CD4-positive, alpha-beta T cell treated with Interferon gamma for 1 hour (primary cell): ENCODE results near the gene WDR47.
"Not testable (repeated sequence)": the region's sequence is repeated elsewhere in the genome, so short reads cannot be mapped to it uniquely, and the experiment has no call there.

Experiments
- DNase-seq: peaks from one replicate; pipeline ENCODE4 v3.0.0-alpha.2; 2020

WDR47 gene

DNA sequence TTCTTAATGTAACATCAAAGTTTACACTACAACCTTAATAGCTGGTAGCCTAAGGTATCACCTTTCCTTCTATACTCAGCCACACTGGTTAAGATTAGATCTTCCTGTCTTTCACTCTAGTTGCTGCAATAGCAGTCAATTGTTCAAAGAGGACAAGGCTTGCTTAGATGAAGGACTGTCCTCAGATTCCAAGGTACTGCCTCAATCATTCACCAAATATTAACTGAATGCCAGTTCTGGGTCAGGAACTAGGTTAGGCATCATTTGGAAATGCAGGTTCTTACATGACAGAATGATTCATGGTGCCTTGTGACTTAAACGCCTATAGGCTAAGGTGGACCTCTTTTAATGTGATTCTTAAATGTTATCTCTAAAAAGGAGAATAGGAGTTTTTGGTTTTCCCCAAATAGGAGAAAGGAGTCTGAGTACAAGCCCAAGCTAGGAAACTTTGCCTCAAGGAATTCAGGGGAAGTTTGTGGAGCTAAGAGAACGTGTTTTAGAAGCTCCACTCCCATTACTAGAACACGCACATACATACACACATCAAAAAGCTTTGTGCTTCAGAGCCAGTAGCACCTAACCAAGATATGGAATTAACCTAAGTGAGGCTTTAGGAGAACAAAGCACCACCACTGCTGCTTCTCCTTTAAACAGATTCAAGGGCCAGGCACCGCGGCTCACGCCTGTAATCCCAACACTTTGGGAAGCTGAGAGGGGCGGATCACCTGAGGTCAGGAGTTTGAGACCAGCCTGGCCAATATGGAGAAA is 8.5 kb upstream of the WDR47 start:
- no peak for DNase-seq

- DNase-seq: no peak
Observed at GRCh38 chr1:109048335-109048734, 6.4 kb upstream of the WDR47 start.

- no peak for DNase-seq
Observed at GRCh38 chr1:109047339-109047738, 5.4 kb upstream of the WDR47 start.

DNA sequence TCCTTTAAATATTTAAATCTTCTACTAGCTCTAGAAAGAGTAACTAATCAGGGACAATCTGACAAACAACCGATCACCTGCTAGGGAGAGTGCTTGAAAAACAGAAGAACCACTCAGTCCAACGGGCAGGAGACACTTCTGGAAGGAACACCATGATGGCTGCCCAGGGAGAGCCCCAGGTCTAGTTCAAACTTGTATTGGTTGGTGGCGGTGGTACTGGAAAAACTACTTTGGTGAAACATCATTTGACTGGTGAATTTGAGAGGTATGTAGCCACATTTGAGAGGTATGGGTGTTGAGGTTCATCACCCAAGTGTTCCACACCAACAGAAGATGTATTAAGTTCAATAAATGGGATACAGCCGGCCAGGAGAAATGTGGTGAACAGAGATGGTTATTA is 4.8 kb upstream of the WDR47 start:
- DNase-seq: no peak

DNA sequence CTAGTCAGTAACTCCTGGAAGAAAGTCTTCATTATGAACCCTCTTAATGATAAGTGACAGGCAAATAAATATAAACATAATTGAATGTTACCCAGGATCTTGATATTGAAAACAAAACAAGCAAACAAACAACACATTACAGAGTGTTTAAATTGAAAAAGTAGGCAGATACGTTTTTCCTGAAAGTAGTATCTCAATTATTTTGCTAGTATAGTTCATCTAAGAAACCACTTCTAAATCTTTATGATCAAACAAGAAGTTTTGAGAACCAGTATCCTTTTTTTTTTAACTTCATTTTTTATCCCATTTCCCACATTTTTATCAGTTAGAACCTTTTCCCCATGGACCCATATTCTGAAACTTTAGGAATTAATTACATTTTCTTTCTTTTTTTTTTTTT is 3.7 kb upstream of the WDR47 start:
- no peak for DNase-seq

GRCh38 chr1:109040989-109041620 is 797 bp downstream of the WDR47 start:
- peak; percentile 4 for DNase-seq

GRCh38 chr1:109040627-109040988 is 1.3 kb downstream of the WDR47 start:
- no peak for DNase-seq

- no peak for DNase-seq
Observed at GRCh38 chr1:109034382-109034781, 7.5 kb downstream of the WDR47 start.

DNA sequence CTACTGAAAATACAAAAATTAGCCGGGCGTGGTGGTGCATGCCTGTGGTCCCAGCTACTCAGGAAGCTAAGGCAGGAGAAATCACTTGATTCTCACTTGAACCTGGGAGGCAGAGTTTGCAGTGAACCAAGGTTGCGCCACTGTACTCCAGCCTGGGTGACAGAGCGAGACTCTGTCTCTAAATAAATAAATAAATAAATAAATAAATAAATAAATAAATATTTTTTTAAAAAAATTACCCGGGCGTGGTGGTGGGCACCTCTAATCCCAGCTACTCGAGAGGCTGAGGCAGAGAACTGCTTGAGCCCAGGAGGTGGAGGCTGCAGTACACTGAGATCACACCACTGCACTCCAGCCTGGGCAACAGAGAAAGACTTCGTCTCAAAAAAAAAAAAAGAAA is 12.4 kb downstream of the WDR47 start:
- DNase-seq: not testable (repeated sequence)

DNA sequence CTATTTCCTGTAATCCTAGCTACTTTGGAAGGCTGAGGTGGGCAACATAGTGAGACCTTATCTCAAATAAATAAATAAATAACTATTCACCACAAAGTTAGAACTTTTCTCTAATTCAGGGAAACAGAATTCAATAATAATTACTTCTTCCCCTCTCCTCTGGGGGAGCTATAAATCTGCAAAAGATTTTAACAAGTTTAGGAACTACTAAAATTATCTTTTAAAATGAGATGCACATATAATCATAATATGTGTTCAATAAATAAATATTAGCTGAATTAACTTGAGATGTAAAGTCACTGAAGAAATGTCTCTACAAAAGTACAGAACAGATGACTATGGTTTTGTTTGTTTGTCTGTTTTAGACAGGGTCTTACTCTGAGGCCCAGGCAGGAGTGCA is 14.1 kb downstream of the WDR47 start:
- DNase-seq: no peak

DNA sequence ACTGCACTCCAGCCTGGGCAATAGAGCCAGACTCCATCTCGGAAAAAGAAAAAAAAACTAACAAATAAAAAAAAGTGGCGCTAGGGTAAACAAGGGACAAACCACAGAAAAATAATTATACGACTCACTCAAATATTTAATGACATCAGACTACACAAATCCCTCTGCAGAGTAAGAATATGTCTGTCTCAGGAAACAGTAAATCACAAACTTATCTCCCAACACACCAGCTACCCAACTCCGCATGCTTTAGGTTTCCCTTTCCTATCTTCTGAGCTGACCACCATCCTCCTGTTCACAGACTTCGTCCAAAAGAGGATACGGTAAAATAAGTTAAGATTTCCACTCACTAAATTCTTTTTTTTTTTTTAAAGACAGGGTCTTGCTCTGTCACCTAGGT is 16.2 kb downstream of the WDR47 start:
- no peak for DNase-seq

DNA sequence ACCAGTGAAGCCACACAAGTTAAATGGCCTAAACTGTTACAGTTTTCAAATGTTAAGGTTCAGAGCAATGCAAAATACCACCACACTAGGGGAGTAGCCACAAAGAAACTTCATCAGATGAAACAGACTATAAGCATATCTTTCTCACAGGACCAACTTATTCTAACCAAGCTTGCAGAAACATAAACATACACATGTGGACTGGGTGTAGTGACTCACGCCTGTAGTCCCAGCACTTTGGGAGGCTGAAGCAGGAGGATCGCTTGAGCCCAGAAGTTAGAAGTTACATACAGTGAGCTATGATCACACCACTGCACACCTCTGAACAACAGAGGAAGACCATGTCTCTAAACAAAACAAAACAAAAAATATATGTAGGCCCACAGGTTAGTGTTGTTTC is 17.3 kb downstream of the WDR47 start:
- DNase-seq: no peak

- no peak for DNase-seq
Observed at GRCh38 chr1:109020693-109021257, 21.1 kb downstream of the WDR47 start.

DNA sequence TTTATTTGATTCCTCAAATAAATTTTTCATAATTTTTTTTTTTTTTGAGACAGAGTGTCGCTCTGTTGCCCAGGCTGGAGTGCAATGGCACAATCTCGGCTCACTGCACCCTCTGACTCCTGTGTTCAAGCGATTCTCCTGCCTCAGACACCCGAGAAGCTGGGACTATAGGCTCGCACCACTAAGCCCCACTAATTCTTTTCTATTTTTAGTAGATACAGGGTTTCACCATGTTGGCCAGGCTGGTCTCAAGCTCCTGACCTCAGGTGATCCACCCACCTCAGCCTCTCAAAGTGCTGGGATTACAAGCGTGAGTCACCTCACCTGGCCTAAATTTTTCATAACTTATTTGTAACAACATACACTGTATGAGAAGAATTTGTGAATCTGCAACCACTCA is 24.2 kb downstream of the WDR47 start:
- DNase-seq: not testable (repeated sequence)

GRCh38 chr1:109017134-109017533 is 24.8 kb downstream of the WDR47 start:
- no peak for DNase-seq

GRCh38 chr1:109011335-109011734 is 30.6 kb downstream of the WDR47 start:
- DNase-seq: no peak

DNA sequence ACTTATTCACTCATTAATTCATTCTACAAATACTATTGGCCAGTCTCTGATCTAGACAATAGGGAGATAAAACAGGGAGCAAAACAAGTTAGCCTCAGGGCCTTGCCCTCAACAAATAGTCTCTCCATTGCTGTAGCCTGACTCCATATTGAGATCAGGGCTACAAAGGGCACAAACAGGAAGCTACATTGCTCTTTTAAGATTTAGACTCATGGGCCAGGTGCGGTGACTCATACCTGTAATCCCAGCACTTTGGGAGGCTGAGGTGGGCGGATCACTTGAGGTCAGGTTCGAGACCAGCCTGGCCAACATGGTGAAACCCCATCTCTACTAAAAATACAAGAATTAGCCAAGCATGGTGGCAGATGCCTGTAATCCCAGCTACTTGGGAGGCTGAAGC is 45.3 kb downstream of the WDR47 start:
- DNase-seq: not testable (repeated sequence)

- no peak for DNase-seq
Observed at GRCh38 chr1:108983114-108983513, 58.8 kb downstream of the WDR47 start.

DNA sequence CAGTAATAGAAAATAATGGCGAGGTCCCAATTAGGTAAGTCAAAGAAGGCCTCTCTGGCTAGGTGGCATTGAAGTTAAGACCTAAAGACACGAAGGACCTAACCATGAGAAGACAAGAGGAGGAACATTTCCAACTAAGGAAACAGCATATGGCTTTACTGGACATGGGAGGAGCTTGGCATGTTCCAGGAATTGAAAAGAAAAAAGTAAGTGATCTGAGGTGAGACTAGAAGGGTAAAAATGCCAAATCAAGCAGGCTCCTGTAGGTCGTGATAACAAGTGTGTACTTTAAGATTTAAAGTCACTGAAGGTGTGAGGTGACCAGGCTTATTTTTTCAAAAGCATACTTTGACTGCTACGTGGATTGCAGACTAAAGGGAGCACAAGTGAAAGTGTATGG is 65.2 kb downstream of the WDR47 start:
- DNase-seq: no peak

GRCh38 chr1:108972951-108973350 is 69.0 kb downstream of the WDR47 start:
- no peak for DNase-seq

DNA sequence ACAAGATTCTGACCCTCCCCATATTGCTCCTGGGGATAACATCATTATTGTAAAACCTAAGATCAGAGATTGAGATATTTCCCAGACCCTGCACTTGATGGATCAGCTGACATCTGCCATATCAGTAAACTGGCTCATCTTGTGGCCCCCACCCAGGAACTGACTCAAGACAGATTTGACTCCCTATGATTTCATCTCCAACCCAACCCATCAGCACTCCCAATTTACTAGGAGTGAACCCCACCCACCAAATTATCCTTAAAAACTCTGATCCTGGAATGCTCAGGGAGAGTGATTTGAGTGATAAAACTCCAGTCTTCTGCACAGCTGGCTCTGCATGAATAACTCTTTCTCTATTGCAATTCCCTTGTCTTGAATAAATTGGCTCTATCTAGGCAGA is 72.6 kb downstream of the WDR47 start:
- no peak for DNase-seq

- DNase-seq: peak; percentile 92
Observed at GRCh38 chr1:108963052-108963686, 78.7 kb downstream of the WDR47 start, which contains the start of gene CLCC1. CLCC1 (minus strand) TSS chr1:108963484; CDS start chr1:108950437, 13,047 bp downstream.

DNA sequence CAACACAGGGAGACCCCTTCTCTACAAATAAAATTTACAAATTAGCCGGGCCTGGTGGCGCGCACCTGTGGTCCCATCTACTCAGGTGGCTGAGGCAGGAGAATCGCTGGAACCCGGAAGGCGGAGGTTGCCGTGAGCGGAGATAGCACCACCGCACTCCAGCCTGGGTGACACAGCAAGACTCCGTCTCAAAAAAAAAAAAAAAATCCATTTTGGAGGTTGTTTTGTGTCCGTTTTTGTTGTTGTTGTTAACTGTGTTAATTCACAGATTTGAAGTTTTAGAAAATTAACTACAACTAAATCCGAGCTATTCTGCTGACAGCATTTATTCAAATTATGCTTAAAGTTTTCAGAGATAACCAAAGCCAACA is 79.2 kb downstream of the WDR47 start:
- DNase-seq: peak; percentile 19
